K562 (cell line): ENCODE results near the gene DLGAP1. TPM values are rescaled to one million over a fixed set of nuclear protein-coding genes. Genes with fewer than 3 reads are reported as not detected.

Experiments used
- BACH1 ChIP-seq: fragments of 200-800 bp; sonication (Bioruptor generic); IDR thresholded peaks from 2 replicates; pipeline ENCODE4 v1.6.1; 2016; ENCODE audit warnings: missing genetic modification characterization, missing compliant biosample characterization
- C11orf30 ChIP-seq: fragments of 450-650 bp; IDR thresholded peaks from 2 replicates; pipeline ENCODE4 v1.6.1; 2016; ENCODE audit warnings: low read depth, mild to moderate bottlenecking
- HDAC3 ChIP-seq: fragments of 450-650 bp; IDR thresholded peaks from 2 replicates; pipeline ENCODE4 v1.6.1; 2018; ENCODE audit warnings: borderline replicate concordance, mild to moderate bottlenecking, moderate library complexity; ENCODE audit not compliant: partially characterized antibody
- HMG20B ChIP-seq: fragments of 250-450 bp; sonication (Bioruptor Pico); IDR thresholded peaks from 2 replicates; pipeline ENCODE4 v1.5.0; 2021; ENCODE audit warnings: mild to moderate bottlenecking
- HNRNPUL1 ChIP-seq: fragments of 200-400 bp; formaldehyde crosslinking; IDR thresholded peaks from 2 replicates; pipeline ENCODE4 v1.6.1; 2017; ENCODE audit warnings: low read length
- JUND ChIP-seq, 2 experiments: IDR thresholded peaks; 2 replicates in 1 of 2; 3 replicates in 1 of 2; pipeline ENCODE4 v1.6.1; 2011; ENCODE audit warnings: borderline replicate concordance in 2 of 2, low read depth in 2 of 2, low read length in 2 of 2, improper control_type of control experiment in 1 of 2, missing biosample characterization in 1 of 2, missing genetic modification characterization in 1 of 2, missing genetic modification reagents in 1 of 2
- MAFG ChIP-seq: fragments of 450-650 bp; conservative IDR thresholded peaks from 2 replicates; pipeline ENCODE4 v1.6.1; 2016; ENCODE audit warnings: missing genetic modification characterization, missing compliant biosample characterization
- MCM2 ChIP-seq: fragments of 450-650 bp; IDR thresholded peaks from 2 replicates; pipeline ENCODE4 v1.6.1; 2017; ENCODE audit warnings: low read depth, mild to moderate bottlenecking
- SP2 ChIP-seq: IDR thresholded peaks from 2 replicates; pipeline ENCODE4 v1.6.1; 2011; ENCODE audit warnings: mild to moderate bottlenecking, low read depth, low read length, moderate library complexity; ENCODE audit not compliant: poor library complexity, severe bottlenecking; ENCODE audit errors: extremely low read depth
- SRSF1 ChIP-seq: fragments of 200-400 bp; formaldehyde crosslinking; IDR thresholded peaks from 2 replicates; pipeline ENCODE4 v1.6.1; 2017; ENCODE audit warnings: mild to moderate bottlenecking, low read depth, low read length, moderate library complexity
- TRIM24 ChIP-seq, 2 experiments: fragments of 450-650 bp; IDR thresholded peaks; 2 replicates each; pipeline ENCODE4 v1.6.1; 2016
- ZNF143 ChIP-seq: sonication (generic); formaldehyde crosslinking; IDR thresholded peaks from 2 replicates; pipeline ENCODE4 v1.9.0; 2022; ENCODE audit warnings: mild to moderate bottlenecking, missing genetic modification reagents
- ZNF347 ChIP-seq: fragments of 450-650 bp; formaldehyde crosslinking; IDR thresholded peaks from 2 replicates; pipeline ENCODE4 v1.4.0; 2020; ENCODE audit warnings: low read depth, mild to moderate bottlenecking, moderate library complexity
- ZNF695 ChIP-seq: fragments of 450-650 bp; formaldehyde crosslinking; IDR thresholded peaks from 2 replicates; pipeline ENCODE4 v1.4.0; 2020; ENCODE audit warnings: mild to moderate bottlenecking, moderate library complexity
- polyA plus RNA-seq, 8 experiments: library from polyadenylated mRNA; depleted of rRNA in 4 of 8; stranded (reverse) in 5 of 8; unstranded in 3 of 8; fragments of >200 nt; fragmentation: Nextera tagmentation in 2 of 8; fragmentation: Illumina TruSeq in 1 of 8; extraction: Ambion mirVana in 2 of 8; extraction: Trizol in 1 of 8; gene quantifications; 2 replicates each; pipeline versions ENCODE4 v1.2.1 to v1.2.3, GENCODE V29; 2011 to 2014; ENCODE audit warnings: inconsistent platforms in 1 of 8, missing spikeins in 1 of 8
- total RNA-seq, 7 experiments: library from RNA; depleted of rRNA in 6 of 7; stranded (reverse); fragments of >200 nt in 6 of 7; fragmentation: Illumina TruSeq in 2 of 7; extraction: Trizol in 2 of 7; gene quantifications; 2 replicates each; pipeline versions ENCODE4 v1.2.1 to v1.2.3, GENCODE V29; 2011 to 2021; ENCODE audit warnings: low replicate concordance in 1 of 7
- TF ChIP-seq, protein P1 (sequence below), 2 experiments: fragments of 450-650 bp in 1 of 2; sonication (generic) in 1 of 2; formaldehyde crosslinking in 1 of 2; IDR thresholded peaks in 1 of 2; conservative IDR thresholded peaks in 1 of 2; 2 replicates each; pipeline versions ENCODE4 v1.6.1 to v1.8.1; 2016 to 2023; ENCODE audit warnings: mild to moderate bottlenecking in 2 of 2, moderate library complexity in 2 of 2, inconsistent platforms in 1 of 2, missing genetic modification reagents in 1 of 2
- TF ChIP-seq, protein P2 (sequence below): fragments of 450-650 bp; formaldehyde crosslinking; IDR thresholded peaks from 2 replicates; pipeline ENCODE4 v1.4.0; 2020; ENCODE audit warnings: mild to moderate bottlenecking, moderate library complexity
- TF ChIP-seq, protein P3 (sequence below): sonication (generic); formaldehyde crosslinking; IDR thresholded peaks from 2 replicates; pipeline ENCODE4 v1.8.1; 2023; ENCODE audit warnings: mild to moderate bottlenecking, missing genetic modification reagents
- TF ChIP-seq, protein P4 (sequence below): IDR thresholded peaks from 2 replicates; pipeline ENCODE4 v1.6.1; 2016; ENCODE audit warnings: missing genetic modification characterization, missing compliant biosample characterization

DLGAP1 gene
- total and polyA plus RNA-seq, 9 of the 15 experiments (the other 6 are each of a cell fraction or from before 2014, with no cell fraction given), result 0.04 to 0.22 (median 0.08) TPM

DNA sequence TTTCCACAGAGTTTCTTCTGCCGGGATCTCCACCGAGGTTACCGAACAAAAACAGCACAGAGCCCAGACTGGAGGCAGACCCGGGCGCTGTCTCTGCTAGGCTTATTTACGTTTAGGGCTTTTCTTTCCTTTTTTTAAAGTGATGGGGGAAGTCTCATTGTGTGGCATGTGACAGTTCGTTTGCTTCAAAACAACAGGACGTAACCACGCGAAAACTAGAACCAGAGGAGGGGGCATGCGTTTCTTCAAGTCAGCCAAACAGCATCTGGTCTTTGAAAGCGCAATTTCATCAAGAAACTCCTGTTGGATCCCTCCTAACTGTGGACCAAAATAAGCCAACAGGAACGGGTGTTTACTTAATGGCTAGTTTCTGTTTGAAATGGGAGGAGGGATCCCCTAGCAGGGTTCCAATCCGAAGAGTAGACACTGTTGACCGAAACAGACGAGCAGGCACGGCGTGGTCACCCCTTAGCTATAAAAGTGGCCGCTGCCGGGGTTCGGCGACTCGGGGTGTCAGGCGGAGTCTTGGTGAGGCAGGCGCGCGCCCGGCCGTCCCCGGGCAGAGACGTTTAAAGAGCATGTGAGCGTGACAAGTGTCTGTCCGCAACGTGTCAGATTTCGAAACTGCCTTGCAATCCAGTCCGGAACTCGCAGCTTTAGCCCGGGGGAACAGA lies 1006.1 kb downstream of the DLGAP1 start (continued):
- TF ChIP-seq, protein P1, sequence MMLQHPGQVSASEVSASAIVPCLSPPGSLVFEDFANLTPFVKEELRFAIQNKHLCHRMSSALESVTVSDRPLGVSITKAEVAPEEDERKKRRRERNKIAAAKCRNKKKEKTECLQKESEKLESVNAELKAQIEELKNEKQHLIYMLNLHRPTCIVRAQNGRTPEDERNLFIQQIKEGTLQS (IDR thresholded peaks at IDR 0.05), result no peak
- TF ChIP-seq, protein P1 (CRISPR knock-in tag; conservative IDR thresholded peaks at IDR 0.05), result no peak
- TF ChIP-seq JUND (IDR thresholded peaks at IDR 0.05; ENCODE audit: borderline replicate concordance, low read depth, low read length) (peak; percentile 63; the same call in 1 of the 2 replicates), JUND (tag; IDR thresholded peaks at IDR 0.05; ENCODE audit: borderline replicate concordance, low read depth, low read length) (no peak; the same call in 2 of the 3 replicates), ZNF143 (CRISPR knock-in tag) (0 out of 2 replicates have a peak, but pooled peaks have one; percentile 41), HNRNPUL1 (0 out of 2 replicates have a peak, but pooled peaks have one; percentile 13), HDAC3 (no peak), SP2 (no peak), TRIM24 (IDR thresholded peaks at IDR 0.05) (no peak), SRSF1 (no peak), MAFG (tag) (no peak), HMG20B (CRISPR knock-in tag) (peak; percentile 75; the same call in 1 of the 2 replicates), ZNF347 (CRISPR knock-in tag) (no peak), C11orf30 (no peak), MCM2 (no peak), ZNF695 (no peak), BACH1 (tag) (no peak)
- TF ChIP-seq, protein P2, sequence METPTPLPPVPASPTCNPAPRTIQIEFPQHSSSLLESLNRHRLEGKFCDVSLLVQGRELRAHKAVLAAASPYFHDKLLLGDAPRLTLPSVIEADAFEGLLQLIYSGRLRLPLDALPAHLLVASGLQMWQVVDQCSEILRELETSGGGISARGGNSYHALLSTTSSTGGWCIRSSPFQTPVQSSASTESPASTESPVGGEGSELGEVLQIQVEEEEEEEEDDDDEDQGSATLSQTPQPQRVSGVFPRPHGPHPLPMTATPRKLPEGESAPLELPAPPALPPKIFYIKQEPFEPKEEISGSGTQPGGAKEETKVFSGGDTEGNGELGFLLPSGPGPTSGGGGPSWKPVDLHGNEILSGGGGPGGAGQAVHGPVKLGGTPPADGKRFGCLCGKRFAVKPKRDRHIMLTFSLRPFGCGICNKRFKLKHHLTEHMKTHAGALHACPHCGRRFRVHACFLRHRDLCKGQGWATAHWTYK (CRISPR knock-in tag), result peak; percentile 79; the same call in 1 of the 2 replicates
- TF ChIP-seq, protein P3, sequence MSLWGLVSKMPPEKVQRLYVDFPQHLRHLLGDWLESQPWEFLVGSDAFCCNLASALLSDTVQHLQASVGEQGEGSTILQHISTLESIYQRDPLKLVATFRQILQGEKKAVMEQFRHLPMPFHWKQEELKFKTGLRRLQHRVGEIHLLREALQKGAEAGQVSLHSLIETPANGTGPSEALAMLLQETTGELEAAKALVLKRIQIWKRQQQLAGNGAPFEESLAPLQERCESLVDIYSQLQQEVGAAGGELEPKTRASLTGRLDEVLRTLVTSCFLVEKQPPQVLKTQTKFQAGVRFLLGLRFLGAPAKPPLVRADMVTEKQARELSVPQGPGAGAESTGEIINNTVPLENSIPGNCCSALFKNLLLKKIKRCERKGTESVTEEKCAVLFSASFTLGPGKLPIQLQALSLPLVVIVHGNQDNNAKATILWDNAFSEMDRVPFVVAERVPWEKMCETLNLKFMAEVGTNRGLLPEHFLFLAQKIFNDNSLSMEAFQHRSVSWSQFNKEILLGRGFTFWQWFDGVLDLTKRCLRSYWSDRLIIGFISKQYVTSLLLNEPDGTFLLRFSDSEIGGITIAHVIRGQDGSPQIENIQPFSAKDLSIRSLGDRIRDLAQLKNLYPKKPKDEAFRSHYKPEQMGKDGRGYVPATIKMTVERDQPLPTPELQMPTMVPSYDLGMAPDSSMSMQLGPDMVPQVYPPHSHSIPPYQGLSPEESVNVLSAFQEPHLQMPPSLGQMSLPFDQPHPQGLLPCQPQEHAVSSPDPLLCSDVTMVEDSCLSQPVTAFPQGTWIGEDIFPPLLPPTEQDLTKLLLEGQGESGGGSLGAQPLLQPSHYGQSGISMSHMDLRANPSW (CRISPR knock-in tag), result no peak
- TF ChIP-seq, protein P4, sequence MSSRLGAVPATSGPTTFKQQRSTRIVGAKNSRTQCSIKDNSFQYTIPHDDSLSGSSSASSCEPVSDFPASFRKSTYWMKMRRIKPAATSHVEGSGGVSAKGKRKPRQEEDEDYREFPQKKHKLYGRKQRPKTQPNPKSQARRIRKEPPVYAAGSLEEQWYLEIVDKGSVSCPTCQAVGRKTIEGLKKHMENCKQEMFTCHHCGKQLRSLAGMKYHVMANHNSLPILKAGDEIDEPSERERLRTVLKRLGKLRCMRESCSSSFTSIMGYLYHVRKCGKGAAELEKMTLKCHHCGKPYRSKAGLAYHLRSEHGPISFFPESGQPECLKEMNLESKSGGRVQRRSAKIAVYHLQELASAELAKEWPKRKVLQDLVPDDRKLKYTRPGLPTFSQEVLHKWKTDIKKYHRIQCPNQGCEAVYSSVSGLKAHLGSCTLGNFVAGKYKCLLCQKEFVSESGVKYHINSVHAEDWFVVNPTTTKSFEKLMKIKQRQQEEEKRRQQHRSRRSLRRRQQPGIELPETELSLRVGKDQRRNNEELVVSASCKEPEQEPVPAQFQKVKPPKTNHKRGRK (tag), result no peak; the same call in 1 of the 2 replicates
